ENCODE data around the gene OPTN. TPM values are rescaled to one million over a fixed set of nuclear protein-coding genes. Genes with fewer than 3 reads are reported as not detected.

OPTN gene
- total and polyA plus RNA-seq, 10 of the 15 experiments (the other 5 are each of a cell fraction or from before 2014, with no cell fraction given): 15.2 to 42.4 (median 25.5) TPM

DNA sequence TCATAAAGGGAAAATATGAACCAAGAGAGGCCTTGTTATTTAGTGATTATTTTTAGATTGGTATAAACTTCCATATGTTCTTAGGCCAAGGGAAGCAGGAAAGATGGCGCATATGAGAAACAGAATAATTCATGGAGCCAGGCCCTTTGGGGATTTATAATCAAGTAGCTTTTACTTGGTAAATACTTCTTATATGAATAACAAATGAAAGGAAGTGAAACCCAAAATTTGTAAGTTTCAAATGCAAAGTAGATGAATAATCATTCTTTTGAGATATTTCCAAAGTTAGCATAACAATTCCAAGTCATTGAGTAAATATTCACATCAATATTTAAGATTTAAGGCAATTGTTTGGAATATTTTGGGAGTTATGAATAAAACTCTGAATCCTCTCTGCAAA lies 13.9 kb upstream of the OPTN start:
- Histone ChIP-seq H3K36me3 (ENCODE audit: control insufficient read depth in 2 of 2, insufficient read depth in 2 of 2, low read length in 1 of 2) (no peaks in the 10 kb centered on the region), H4K20me1 (ENCODE audit: control insufficient read depth, insufficient read depth) (no peaks in the 10 kb centered on the region), H2AFZ (ENCODE audit: control insufficient read depth, low read depth, low read length) (no peak overlapping the region), H3K9ac (ENCODE audit: control insufficient read depth, insufficient read depth, low read length) (no peak overlapping the region), H3K27ac (ENCODE audit: control insufficient read depth, insufficient read depth) (no peak overlapping the region), H3K4me1 (ENCODE audit: control insufficient read depth, insufficient read depth, low read length) (no peaks in the 10 kb centered on the region), H3K4me3 (no peak overlapping the region), H3K27me3 (replicated peaks in 1 of 2; ENCODE audit: control insufficient read depth in 2 of 2, insufficient read depth in 2 of 2, low read length in 1 of 2) (no peaks in the 10 kb centered on the region), H3K4me2 (ENCODE audit: control insufficient read depth, insufficient read depth) (no peak overlapping the region), H3K9me3 (replicated peaks; ENCODE audit: control insufficient read depth, insufficient read depth, low read length) (peaks cover 3% of the 10 kb centered on the region; the same call in 2 of the 3 replicates), H3K79me2 (ENCODE audit: control insufficient read depth, insufficient read depth, low read length) (no peaks in the 10 kb centered on the region)
- 90% methylated on average over 1 of the region's 1 CpG for WGBS (ENCODE audit: insufficient coverage, insufficient replicate concordance, low lambda C conversion rate, missing lambda C conversion rate)
- intact Hi-C loops (cut with micrococcal nuclease; ENCODE audit: unreplicated experiment): no loop called here
- RAD21 ChIA-PET (ENCODE audit: unreplicated experiment): no interaction called here
- in situ Hi-C loops (cut with MboI): no loop called here
- POLR2A ChIA-PET: no interaction called here
- TF ChIP-seq FOXM1 (IDR thresholded peaks at IDR 0.05; ENCODE audit: low read depth, low read length): no peak
- no peak for TF ChIP-seq CTCF (IDR thresholded peaks at IDR 0.05 in 2 of 3, conservative IDR thresholded peaks at IDR 0.05 in 1 of 3; ENCODE audit: control insufficient read depth in 2 of 3, extremely low read depth in 1 of 3, insufficient read depth in 1 of 3, low read depth in 3 of 3, low read length in 3 of 3)
- no peak for TF ChIP-seq RBBP5 (conservative IDR thresholded peaks at IDR 0.05)
- no peak for TF ChIP-seq PRDM15 (CRISPR knock-in tag; IDR thresholded peaks at IDR 0.05)
- no peak for TF ChIP-seq RAD51 (IDR thresholded peaks at IDR 0.05)
- no peak for TF ChIP-seq CHD1 (IDR thresholded peaks at IDR 0.05; ENCODE audit: low read depth, low read length)
- TF ChIP-seq TCF7 (IDR thresholded peaks at IDR 0.05; ENCODE audit: borderline replicate concordance): no peak
- TF ChIP-seq USF1 (IDR thresholded peaks at IDR 0.05; ENCODE audit: borderline replicate concordance, extremely low read length, insufficient read depth, low read depth, low read length): no peak
- no peak for TF ChIP-seq ATF3 (IDR thresholded peaks at IDR 0.05; ENCODE audit: borderline replicate concordance, extremely low read depth, low read depth, low read length)
- no peak for TF ChIP-seq CREM (IDR thresholded peaks at IDR 0.05; ENCODE audit: low read depth)
- TF ChIP-seq RUNX3 (IDR thresholded peaks at IDR 0.05; ENCODE audit: low read length): no peak
- no peak for TF ChIP-seq RFX5 (IDR thresholded peaks at IDR 0.05; ENCODE audit: low read depth, low read length)
- SMC1A ChIA-PET (ENCODE audit: uncharacterized antibody, unreplicated experiment): interaction anchor here (0.6 kb wide), 1 partner anchor 14 kb away, joined by 3 read pairs; the partner anchor contains the start of gene OPTN
- CTCF ChIA-PET: interaction anchor here (0.6 to 0.7 kb wide), 2 partner anchors 14 to 98 kb away, joined by 3 read pairs; partner anchors contain the start of gene OPTN
- ATAC-seq (no peak), FAIRE-seq (no peak), DNase-seq (ENCODE audit: low read depth, low spot score) (no peak)
- BruUV-seq (replicated peaks): no TSS peak
